ENCODE results near the gene RRAGC.
A peak's percentile ranks its signal among the peaks of the same experiment; 100 is the strongest.
"Not testable (repeated sequence)": the region's sequence is repeated elsewhere in the genome, so short reads cannot be mapped to it uniquely, and the experiment has no call there.

Gene RRAGC

DNA sequence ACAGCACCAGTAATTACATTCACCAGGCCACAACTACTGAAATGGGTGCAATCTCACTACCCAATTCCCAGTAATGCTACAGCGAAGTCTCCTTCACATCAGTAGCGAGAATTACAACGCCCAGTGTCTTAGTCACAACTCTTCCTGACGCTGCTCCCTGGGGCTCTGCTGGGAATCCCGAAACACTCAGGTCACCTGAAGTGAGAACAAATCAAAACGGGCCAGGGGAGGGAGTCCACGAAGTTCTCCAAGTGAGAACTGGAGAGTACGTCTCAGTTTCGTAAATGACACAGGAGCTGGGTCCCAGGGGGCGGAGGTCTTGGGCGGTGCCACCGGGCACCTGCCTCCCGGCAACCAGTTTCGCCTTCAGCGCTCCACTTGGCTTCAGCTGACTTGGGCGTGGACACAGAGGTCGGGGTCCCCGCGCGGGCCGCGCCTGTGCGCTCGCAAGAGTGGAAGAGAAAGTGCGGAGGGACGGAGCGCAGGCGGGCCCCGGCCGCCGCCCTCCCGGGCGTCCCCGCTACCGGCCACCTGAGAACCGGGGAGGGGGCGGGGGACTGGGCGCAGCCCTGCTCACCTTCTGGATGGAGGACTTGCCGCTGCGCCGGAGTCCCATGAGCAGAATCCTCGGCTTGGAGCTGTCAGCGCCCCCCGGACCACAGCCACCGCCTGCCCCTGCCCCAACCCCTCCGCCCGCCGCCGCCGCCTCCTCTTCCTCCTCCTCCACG lies 575 bp downstream of the RRAGC start:
- H3K4me3 ChIP-seq (ENCODE audit: low read depth, low read length) = peak overlapping the region; percentile 77
- TF ChIP-seq, protein P1, sequence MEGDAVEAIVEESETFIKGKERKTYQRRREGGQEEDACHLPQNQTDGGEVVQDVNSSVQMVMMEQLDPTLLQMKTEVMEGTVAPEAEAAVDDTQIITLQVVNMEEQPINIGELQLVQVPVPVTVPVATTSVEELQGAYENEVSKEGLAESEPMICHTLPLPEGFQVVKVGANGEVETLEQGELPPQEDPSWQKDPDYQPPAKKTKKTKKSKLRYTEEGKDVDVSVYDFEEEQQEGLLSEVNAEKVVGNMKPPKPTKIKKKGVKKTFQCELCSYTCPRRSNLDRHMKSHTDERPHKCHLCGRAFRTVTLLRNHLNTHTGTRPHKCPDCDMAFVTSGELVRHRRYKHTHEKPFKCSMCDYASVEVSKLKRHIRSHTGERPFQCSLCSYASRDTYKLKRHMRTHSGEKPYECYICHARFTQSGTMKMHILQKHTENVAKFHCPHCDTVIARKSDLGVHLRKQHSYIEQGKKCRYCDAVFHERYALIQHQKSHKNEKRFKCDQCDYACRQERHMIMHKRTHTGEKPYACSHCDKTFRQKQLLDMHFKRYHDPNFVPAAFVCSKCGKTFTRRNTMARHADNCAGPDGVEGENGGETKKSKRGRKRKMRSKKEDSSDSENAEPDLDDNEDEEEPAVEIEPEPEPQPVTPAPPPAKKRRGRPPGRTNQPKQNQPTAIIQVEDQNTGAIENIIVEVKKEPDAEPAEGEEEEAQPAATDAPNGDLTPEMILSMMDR (IDR thresholded peaks at IDR 0.05; ENCODE audit: borderline replicate concordance, insufficient read depth, low read depth, low read length) = no peak

- H3K4me3 ChIP-seq (ENCODE audit: low read depth, low read length) = no peak overlapping the region
- TF ChIP-seq, protein P1 (IDR thresholded peaks at IDR 0.05; ENCODE audit: borderline replicate concordance, insufficient read depth, low read depth, low read length) = no peak
Measured at GRCh38 chr1:38852780-38853179, 6.8 kb downstream of the RRAGC start.

DNA sequence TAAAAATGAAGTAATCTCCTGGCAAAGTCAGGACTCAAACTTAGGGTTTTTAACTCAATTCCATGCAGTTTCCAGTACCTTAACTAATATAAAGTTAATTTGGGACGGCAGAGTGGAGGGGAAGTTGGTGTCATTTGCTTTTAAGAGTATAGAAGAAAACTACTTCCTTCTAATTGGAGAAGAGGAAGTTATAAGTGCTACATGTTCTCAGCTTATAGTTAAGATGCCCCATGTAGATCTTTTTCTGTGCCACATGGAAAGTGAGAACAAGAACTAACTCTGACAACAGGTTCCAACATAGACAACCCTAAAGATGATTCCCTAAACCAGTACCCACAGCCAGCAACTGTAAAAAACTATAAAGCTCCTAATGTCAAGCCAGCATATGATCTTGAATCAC lies 11.5 kb downstream of the RRAGC start:
- TF ChIP-seq, protein P1 (IDR thresholded peaks at IDR 0.05; ENCODE audit: borderline replicate concordance, insufficient read depth, low read depth, low read length) = no peak
- no peak overlapping the region for H3K4me3 ChIP-seq (ENCODE audit: low read depth, low read length)

GRCh38 chr1:38846210-38846609 lies 13.4 kb downstream of the RRAGC start:
- TF ChIP-seq, protein P1 (IDR thresholded peaks at IDR 0.05; ENCODE audit: borderline replicate concordance, insufficient read depth, low read depth, low read length) = no peak

GRCh38 chr1:38845088-38845487 lies 14.5 kb downstream of the RRAGC start:
- H3K4me3 ChIP-seq (ENCODE audit: low read depth, low read length) = not testable (repeated sequence)

More at GRCh38 chr1:38846210-38846609, 13.4 kb downstream of the RRAGC start:
- no peak overlapping the region for H3K4me3 ChIP-seq (ENCODE audit: low read depth, low read length)

- TF ChIP-seq, protein P1 (IDR thresholded peaks at IDR 0.05; ENCODE audit: borderline replicate concordance, insufficient read depth, low read depth, low read length) = no peak
- no peak overlapping the region for H3K4me3 ChIP-seq (ENCODE audit: low read depth, low read length)
Measured at GRCh38 chr1:38840281-38840680, 19.3 kb downstream of the RRAGC start.

DNA sequence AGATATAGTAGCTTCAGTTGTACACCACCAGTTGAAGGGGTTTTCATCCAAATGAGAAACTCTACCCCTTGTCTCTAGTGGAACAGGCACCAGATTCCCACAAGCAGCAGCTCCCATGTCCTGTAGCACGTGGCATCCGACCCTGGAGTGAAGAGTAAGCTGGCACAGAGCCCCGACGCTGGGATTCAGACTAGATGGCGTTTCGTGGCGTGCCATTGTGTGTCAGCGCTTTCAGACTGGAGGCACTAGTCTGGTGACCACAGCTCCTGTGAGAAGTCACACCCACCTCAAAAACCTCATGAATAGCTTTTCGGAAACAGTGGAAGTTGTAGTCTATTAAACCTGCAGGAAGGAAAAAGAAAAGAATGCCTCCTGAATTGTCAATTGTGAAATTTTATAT lies 20.2 kb downstream of the RRAGC start:
- no peak overlapping the region for H3K4me3 ChIP-seq (ENCODE audit: low read depth, low read length)
- TF ChIP-seq, protein P1 (IDR thresholded peaks at IDR 0.05; ENCODE audit: borderline replicate concordance, insufficient read depth, low read depth, low read length) = no peak

GRCh38 chr1:38836316-38836715 lies 23.3 kb downstream of the RRAGC start:
- H3K4me3 ChIP-seq (ENCODE audit: low read depth, low read length) = not testable (repeated sequence)
